ENCODE data around the gene ALDH4A1. TPM values are rescaled to one million over a fixed set of nuclear protein-coding genes. Genes with fewer than 3 reads are reported as not detected.

The ALDH4A1 gene
- total and polyA plus RNA-seq, 5 experiments from 2014 or later = 0.31 to 2.5 (median 1.6) TPM

DNA sequence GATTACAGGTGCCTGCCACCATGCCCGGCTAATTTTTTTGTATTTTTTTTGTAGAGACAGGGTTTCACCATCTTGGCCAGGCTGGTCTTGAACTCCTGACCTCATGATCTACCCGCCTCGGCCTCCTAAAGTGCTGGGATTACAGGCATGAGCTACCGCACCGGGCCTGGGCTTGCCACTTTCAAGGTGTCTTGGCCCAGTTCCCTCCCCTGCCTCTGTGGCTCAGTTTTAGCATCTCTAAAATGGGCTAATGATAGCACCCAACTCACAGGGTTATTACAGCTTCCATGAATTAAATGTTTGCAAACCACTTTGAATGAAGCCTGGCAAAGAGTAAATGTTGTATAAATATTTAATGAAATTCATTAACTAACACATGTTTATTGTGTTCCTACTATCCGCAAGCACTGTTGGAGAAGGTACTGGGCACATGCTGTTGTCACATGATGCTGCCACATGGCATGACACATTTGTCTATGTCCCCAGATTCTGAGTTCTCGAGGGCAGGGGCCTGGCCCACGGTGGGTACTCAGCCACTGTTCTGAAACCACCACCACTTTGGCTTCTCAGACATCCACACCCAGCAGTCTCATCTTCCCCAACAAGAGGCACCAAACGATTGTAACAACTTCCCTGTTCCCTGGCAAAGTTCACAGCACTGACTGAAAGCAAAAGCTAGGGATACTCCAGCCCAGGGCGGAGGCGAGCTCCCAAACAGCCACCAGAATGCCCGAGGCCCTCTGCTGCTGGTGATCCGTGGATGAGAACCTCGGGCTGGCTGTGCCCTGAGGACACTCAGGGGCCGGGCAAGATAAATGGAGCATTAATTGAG lies 44.4 kb upstream of the ALDH4A1 start:
- POLR2A ChIA-PET = interaction anchor here (0.7 to 25.7 kb wide), 6 partner anchors 9 to 128 kb away, joined by 3 to 430 read pairs (median 6); partner anchors contain the start of gene IFFO2
- H3K4me1 Mint-ChIP-seq = peaks cover 53 to 93% (median 89%) of the 10 kb centered on the region in 4 donors
- no peak for DNase-seq
- no peaks in the 10 kb centered on the region for H3K9me3 Mint-ChIP-seq
- no peak for ATAC-seq
- no peaks in the 10 kb centered on the region for H3K27me3 Mint-ChIP-seq
- peaks cover 0 to 4% (median 0%) of the 10 kb centered on the region in 3 donors for H3K36me3 Mint-ChIP-seq
- H3K27ac Mint-ChIP-seq = peak overlapping the region; percentile 14 to 100 (median 98)
- H3K4me3 Mint-ChIP-seq = peak overlapping the region; percentile 29 to 94 (median 70)

DNA sequence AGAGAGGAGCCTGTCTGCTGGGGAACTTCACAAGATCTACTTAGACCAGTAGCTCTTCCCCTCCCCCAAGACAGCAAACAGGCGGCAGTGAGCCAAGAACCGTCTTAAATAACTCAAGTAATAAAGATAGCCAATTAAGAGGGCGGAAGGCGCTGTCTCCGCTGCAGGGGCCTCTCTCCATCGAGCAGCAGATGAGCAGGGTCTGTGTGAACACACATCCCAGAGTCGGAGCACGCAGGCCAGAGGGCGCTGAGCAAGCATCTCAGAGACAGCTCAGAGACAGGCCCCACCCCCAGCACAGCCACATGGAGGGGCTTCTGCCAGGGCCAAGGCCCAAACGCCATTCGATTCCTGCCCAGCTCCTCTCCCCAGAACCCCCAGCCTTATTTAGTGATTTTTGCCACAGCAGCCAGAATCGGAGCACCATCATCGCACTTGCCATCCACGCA lies 43.1 kb upstream of the ALDH4A1 start:
- Mint-ChIP-seq H3K36me3 (peaks cover 0 to 4% (median 0%) of the 10 kb centered on the region in 3 donors), H3K4me3 (peak overlapping the region in 8 of 10 donors; percentile 32 to 76 (median 51)), H3K9me3 (no peaks in the 10 kb centered on the region), H3K27ac (peak overlapping the region in 8 of 10 donors; percentile 22 to 91 (median 77)), H3K4me1 (peaks cover 58 to 93% (median 88%) of the 10 kb centered on the region in 4 donors), H3K27me3 (no peaks in the 10 kb centered on the region)
- ATAC-seq (no peak), DNase-seq (no peak)
- POLR2A ChIA-PET = interaction anchor here (0.9 to 25.7 kb wide), 4 partner anchors 9 to 32 kb away, joined by 3 to 430 read pairs (median 16); partner anchors contain the start of gene IFFO2

DNA sequence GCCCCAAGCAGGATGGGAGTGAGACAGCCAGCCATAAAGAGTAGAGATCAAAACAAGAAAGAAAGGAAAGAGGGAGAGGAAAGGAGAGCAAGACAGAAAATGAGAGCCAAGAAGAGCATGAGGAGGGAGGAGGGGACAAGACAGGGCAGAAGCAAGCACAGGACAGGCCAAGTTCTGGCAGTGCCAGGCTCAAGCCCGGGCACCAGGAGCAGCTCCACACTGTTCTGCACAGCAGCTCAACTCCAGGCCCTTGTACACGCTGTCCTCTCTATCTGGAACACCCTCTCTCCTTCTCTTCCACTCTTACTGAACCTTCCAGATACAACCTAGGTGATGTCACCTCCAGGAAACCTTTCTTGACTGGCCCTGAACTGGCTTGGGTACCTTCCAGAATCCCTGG lies 42.5 kb upstream of the ALDH4A1 start:
- H3K27ac Mint-ChIP-seq = peak overlapping the region in 9 of 10 donors; percentile 11 to 91 (median 83)
- no peak for DNase-seq
- H3K4me3 Mint-ChIP-seq = peak overlapping the region; percentile 22 to 80 (median 67)
- peaks cover 56 to 93% (median 88%) of the 10 kb centered on the region in 4 donors for H3K4me1 Mint-ChIP-seq
- no peaks in the 10 kb centered on the region for H3K27me3 Mint-ChIP-seq
- ATAC-seq = no peak
- no peaks in the 10 kb centered on the region for H3K9me3 Mint-ChIP-seq
- peaks cover 0 to 4% (median 0%) of the 10 kb centered on the region in 3 donors for H3K36me3 Mint-ChIP-seq
- POLR2A ChIA-PET = interaction anchor here (5.1 to 25.7 kb wide), 2 partner anchors 11 to 18 kb away, joined by 28 to 430 read pairs; partner anchors contain the start of gene IFFO2

DNA sequence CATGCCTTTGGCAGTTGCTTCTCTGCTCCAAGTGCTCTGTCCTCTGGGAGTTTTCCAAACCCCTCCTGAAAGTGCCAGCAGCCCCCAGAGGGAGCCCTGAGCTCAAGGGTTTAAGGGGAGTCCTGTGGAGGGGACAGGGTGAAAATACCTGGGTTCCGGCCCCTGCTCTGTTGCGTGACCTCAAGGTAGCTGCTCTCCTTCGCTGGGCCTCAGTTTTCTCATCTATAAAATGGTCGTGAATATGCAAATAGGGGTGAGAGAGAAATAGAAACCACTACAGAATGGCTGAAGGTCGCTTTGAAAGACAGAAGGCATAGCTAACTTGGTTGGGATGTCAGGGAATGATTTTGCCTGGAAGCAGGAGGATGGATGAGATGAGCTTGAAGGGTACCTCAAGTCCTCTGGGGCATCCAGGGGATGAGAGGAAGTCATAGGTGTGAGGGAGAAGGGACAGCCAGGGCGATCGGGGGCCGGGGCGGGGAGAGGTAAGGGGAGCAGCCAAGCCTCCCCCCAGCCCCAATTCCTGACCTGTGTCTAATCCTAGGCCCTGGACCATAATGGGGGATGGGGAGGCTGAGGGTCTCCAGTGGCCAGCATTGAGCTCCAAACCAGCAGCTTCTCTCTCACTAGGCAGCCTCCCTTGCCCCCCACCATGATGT lies 41.7 kb upstream of the ALDH4A1 start:
- peaks cover 0 to 4% (median 0%) of the 10 kb centered on the region in 3 donors for H3K36me3 Mint-ChIP-seq
- ATAC-seq = no peak
- peak overlapping the region in 7 of 10 donors; percentile 37 to 91 (median 71) for H3K27ac Mint-ChIP-seq
- peak overlapping the region in 5 of 10 donors; percentile 5 to 65 (median 41) for H3K4me3 Mint-ChIP-seq
- no peaks in the 10 kb centered on the region for H3K9me3 Mint-ChIP-seq
- no peak for DNase-seq
- POLR2A ChIA-PET = interaction anchor here (1.4 to 25.7 kb wide), 3 partner anchors 12 to 28 kb away, joined by 3 to 430 read pairs (median 28); partner anchors contain the start of gene IFFO2
- H3K27me3 Mint-ChIP-seq = no peaks in the 10 kb centered on the region
- peaks cover 53 to 93% (median 88%) of the 10 kb centered on the region in 4 donors for H3K4me1 Mint-ChIP-seq

DNA sequence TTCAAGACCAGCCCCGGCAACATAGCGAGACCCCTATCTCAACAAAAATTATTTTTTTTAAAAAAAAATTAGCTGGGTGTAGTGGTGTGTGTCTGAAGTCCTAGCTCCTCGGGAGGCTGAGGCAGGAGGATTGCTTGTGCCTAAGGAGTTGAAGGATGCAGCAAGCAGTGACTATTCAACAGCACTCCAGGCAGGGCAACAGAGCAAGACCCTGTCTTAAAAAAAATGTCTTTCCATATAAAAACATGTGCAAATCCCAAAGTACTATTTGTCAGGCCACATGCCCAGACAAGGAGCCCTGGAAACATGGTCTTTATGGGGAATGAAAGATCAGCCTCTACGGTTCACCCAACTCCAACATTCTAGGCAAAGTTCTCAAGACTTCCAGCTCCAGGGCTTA lies 40.8 kb upstream of the ALDH4A1 start:
- DNase-seq = no peak
- Mint-ChIP-seq H3K36me3 (peaks cover 0 to 4% (median 0%) of the 10 kb centered on the region in 3 donors), H3K27ac (peak overlapping the region in 5 of 10 donors; percentile 25 to 87 (median 47)), H3K4me3 (peak overlapping the region in 1 of 10 donors; percentile 35), H3K27me3 (no peaks in the 10 kb centered on the region), H3K4me1 (peaks cover 47 to 90% (median 84%) of the 10 kb centered on the region in 4 donors), H3K9me3 (no peaks in the 10 kb centered on the region)
- POLR2A ChIA-PET = interaction anchor here (1.0 to 25.7 kb wide), 4 partner anchors 9 to 28 kb away, joined by 3 to 430 read pairs (median 16); partner anchors contain the start of gene IFFO2
- ATAC-seq = no peak

DNA sequence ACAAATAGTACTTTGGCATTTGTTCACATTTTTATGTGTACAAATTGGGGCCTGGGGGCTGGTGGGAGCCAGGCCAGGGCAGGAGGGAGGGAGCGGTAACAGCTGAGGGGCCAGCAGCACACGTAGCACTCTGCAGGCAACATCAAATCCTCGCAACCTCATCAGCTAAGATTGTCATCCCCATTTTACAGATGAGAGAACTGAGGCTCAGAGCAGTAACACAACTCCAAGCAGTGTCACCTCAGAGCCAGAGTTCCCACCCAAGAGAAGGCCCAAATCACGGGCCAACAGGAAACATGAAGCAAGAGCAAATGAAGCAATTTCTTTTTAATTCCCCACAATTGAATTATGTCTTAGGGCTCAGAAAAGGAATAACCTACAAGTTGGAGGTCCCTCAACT lies 40.0 kb upstream of the ALDH4A1 start:
- H3K27ac Mint-ChIP-seq = peak overlapping the region in 3 of 10 donors; percentile 20 to 51 (median 51)
- H3K9me3 Mint-ChIP-seq = no peaks in the 10 kb centered on the region
- H3K36me3 Mint-ChIP-seq = peaks cover 0 to 4% (median 0%) of the 10 kb centered on the region in 3 donors
- H3K4me3 Mint-ChIP-seq = peak overlapping the region in 2 of 10 donors; percentile 15 to 24
- peaks cover 43 to 87% (median 80%) of the 10 kb centered on the region in 4 donors for H3K4me1 Mint-ChIP-seq
- DNase-seq (no peak), ATAC-seq (no peak)
- no peaks in the 10 kb centered on the region for H3K27me3 Mint-ChIP-seq
- POLR2A ChIA-PET = interaction anchor here (0.5 to 25.7 kb wide), 3 partner anchors 10 to 1506 kb away, joined by 3 to 430 read pairs (median 4); no protein-coding TSS in a partner anchor

DNA sequence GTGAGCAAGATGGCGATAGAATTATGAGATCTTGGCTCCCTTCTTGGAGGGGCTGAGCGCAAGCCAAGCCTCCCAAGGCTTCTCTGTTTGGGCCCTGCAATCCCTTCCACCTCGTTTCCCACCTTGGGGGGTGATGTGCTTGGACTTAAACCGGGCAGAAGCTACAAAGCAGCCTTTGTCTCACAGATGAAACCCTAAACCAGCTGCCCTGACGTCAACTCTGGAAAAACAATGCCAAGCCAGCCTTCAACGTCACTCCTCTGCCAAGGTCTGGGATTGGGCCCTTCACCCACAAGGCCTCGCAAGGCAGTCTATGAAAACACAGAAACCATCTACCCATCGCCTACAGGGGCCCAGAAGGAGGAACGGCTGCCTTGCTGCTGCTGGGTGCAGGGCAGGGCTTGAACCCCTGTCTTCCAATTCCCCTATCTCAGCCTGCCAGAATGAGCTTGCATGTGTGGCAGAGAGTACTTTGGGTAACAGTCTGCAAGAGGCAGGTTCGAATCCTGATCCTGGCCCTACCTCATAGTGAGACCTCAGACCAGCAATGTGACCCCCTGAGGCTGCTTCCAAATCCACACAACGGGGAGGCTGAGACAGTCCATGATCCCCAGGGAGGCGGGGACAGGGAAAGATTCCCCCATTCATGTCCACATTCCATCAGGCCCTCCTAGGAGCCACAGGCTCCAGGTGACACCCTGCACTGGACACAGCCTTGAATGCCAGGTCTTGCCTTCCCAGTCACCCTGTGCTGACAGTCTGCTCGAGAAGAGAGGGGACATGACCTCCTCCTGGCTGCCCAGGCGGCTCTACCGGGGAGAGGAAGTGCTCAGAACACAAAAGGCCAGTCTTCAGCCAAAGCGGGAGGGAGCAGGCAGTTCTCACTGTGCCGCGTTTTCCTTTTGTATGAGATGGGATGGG lies 39.1 kb upstream of the ALDH4A1 start:
- Mint-ChIP-seq H3K27ac (peak overlapping the region in 5 of 10 donors; percentile 1 to 65 (median 24)), H3K4me3 (peak overlapping the region in 1 of 10 donors; percentile 3), H3K9me3 (no peaks in the 10 kb centered on the region), H3K4me1 (peaks cover 46 to 87% (median 80%) of the 10 kb centered on the region in 4 donors), H3K27me3 (no peaks in the 10 kb centered on the region), H3K36me3 (peaks cover 0 to 4% (median 0%) of the 10 kb centered on the region in 3 donors)
- DNase-seq = no peak
- ATAC-seq = no peak
- POLR2A ChIA-PET = interaction anchor here (25.7 kb wide), 1 partner anchor 14 kb away, joined by 430 read pairs; no protein-coding TSS in a partner anchor

DNA sequence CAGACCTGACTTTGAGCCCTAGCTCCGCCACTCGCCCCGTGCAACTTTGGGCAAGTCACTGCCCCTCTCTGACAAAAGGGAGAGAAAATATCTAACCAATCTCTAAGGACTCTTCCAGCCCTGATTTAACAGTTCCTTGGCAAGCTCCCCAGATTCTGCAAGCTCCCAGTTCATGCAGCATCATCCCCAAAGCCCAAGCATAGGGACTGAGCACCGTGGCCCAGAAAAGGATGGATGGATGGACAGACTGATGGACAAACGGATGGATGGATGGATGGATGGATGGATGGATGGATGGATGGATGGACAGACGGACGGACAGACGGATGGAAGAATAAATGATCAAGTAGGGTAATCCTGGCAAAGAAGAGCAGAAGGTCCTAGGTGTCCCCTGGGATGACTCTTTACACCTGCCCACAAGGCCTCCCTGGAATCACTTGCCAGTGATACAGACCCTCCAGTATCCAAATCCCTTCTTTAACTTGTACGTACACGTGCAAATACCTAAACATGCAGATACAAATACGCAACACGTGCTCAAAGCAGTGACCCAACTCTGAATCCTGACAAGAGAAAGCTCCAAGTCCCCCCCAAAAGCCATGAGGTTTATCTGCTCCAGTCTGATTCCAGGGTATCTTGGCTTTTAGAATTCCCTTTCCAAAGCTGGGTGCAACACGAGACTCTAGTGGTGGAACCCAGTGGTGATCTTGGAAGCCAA lies 38.1 kb upstream of the ALDH4A1 start:
- H3K4me1 Mint-ChIP-seq = peaks cover 45 to 91% (median 79%) of the 10 kb centered on the region in 4 donors

DNA sequence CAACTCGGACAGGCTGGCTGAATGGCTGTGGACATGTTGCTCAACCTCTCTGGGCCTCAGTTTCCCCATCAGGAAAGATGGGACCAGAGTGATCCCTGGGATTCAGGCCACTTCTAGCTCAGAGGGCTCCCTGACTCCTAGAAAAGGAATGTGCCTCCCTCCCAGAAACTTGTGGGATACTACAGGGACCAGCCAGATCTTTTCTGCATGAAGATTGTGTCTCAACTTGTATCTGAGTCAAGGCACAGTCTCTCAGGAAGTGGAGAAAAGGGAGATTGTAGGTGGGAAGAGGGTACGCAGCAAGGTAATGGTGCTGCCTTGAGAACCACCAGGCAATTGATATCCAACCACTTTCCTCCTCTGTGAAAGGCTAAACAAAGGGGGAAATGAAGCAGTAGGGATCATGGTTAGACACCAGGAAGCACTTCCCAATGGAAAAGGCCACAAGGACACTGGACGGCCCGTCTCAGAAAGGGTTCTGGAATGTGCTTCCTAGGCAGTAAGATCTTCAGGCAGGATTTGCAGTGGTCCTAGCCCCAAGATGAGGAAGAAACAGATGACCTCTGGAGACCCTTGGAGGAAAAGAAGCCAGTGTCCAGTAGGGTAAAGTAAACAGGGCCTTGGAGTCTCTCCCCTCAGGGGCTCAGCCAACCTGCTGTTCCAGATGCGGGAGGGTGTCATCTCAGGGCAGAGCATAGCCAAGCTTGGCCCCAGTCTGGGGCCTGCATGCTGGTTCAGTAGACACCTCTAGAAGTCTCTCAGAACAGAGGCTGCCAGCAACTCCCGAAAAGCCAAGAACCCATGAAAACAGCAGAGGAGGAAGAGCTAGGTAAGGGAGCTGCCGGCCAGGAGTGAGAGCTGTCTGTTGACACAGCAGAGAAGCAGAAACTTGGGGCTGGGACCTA lies 37.3 kb upstream of the ALDH4A1 start:
- H3K27me3 Mint-ChIP-seq = no peaks in the 10 kb centered on the region
- DNase-seq = no peak
- POLR2A ChIA-PET = interaction anchor here (2.9 to 25.7 kb wide), 2 partner anchors 10 to 12 kb away, joined by 11 to 430 read pairs; no protein-coding TSS in a partner anchor
- no peak for ATAC-seq
- H3K36me3 Mint-ChIP-seq = peaks cover 0 to 4% (median 0%) of the 10 kb centered on the region in 3 donors
- no peaks in the 10 kb centered on the region for H3K9me3 Mint-ChIP-seq
- H3K4me3 Mint-ChIP-seq = peak overlapping the region in 3 of 10 donors; percentile 0 to 34 (median 33)
- peak overlapping the region in 8 of 10 donors; percentile 20 to 63 (median 45) for H3K27ac Mint-ChIP-seq
- H3K4me1 Mint-ChIP-seq = peaks cover 42 to 91% (median 79%) of the 10 kb centered on the region in 4 donors

More for the DNA sequence above, 38.1 kb upstream of the ALDH4A1 start:
- Mint-ChIP-seq H3K36me3 (peaks cover 0 to 4% (median 0%) of the 10 kb centered on the region in 3 donors), H3K27me3 (no peaks in the 10 kb centered on the region), H3K27ac (peak overlapping the region in 9 of 10 donors; percentile 22 to 74 (median 51)), H3K9me3 (no peaks in the 10 kb centered on the region), H3K4me3 (peak overlapping the region in 3 of 10 donors; percentile 0 to 62 (median 26))
- ATAC-seq (no peak), DNase-seq (no peak)
- POLR2A ChIA-PET = interaction anchor here (2.9 to 25.7 kb wide), 2 partner anchors 9 to 13 kb away, joined by 11 to 430 read pairs; no protein-coding TSS in a partner anchor

DNA sequence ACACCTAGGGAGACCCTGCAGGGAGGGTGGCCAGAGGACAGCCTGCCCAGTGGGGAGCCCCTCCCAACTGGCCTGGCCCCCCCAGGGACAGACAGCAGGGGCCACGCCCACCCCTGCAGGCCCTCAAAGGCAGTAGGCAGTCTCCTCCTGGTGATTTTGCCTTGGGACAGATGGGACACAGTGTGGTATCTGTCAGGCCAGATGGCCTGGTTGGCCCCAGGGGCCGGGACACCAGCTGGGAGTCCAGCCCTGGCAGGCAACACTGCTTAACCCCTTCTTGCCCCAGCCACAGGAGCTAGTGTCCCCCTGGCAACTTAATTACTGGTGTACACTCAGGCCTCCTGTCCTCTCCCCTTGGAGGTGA lies 36.3 kb upstream of the ALDH4A1 start:
- Mint-ChIP-seq H3K4me3 (no peak overlapping the region), H3K36me3 (peaks cover 0 to 4% (median 0%) of the 10 kb centered on the region in 3 donors), H3K27me3 (no peaks in the 10 kb centered on the region), H3K27ac (peak overlapping the region in 3 of 10 donors; percentile 36 to 72 (median 38)), H3K9me3 (no peaks in the 10 kb centered on the region), H3K4me1 (peaks cover 41 to 91% (median 77%) of the 10 kb centered on the region in 4 donors)
- POLR2A ChIA-PET = interaction anchor here (2.9 to 25.7 kb wide), 2 partner anchors 11 kb away, joined by 11 to 430 read pairs; no protein-coding TSS in a partner anchor
- ATAC-seq (no peak), DNase-seq (no peak)
